ENCODE data around the gene NRL. TPM values are rescaled to one million over a fixed set of nuclear protein-coding genes. Genes with fewer than 3 reads are reported as not detected.

Gene NRL
- total RNA-seq, 3 donors from 2014 or later (not counting 1 experiment from before 2014, with no cell fraction given), result 0.78 to 3.3 (median 2.8) TPM

- Mint-ChIP-seq H3K4me3 (no peak overlapping the region), H3K4me1 (no peaks in the 10 kb centered on the region), H3K27ac (peak overlapping the region; percentile 33 to 38), H3K9me3 (no peaks in the 10 kb centered on the region), H3K27me3 (ENCODE audit: low read depth in 2 of 2) (no peaks in the 10 kb centered on the region), H3K36me3 (peaks cover 5% of the 10 kb centered on the region)
- no peak overlapping the region for H3K4me3 ChIP-seq (ENCODE audit: low read length)
- ATAC-seq (peak in 1 of 3 donors; percentile 35), DNase-seq (no peak)
- H3K27ac ChIP-seq (ENCODE audit: low read length), result no peak overlapping the region
- 86% methylated on average over 9 of the region's 9 CpGs for WGBS (ENCODE audit: insufficient coverage)
- H3K9me3 ChIP-seq (ENCODE audit: control insufficient read depth, insufficient read depth, low read length), result no peaks in the 10 kb centered on the region
- no peaks in the 10 kb centered on the region for H3K27me3 ChIP-seq (ENCODE audit: control insufficient read depth, insufficient read depth, low read length)
- TF ChIP-seq, protein P1, sequence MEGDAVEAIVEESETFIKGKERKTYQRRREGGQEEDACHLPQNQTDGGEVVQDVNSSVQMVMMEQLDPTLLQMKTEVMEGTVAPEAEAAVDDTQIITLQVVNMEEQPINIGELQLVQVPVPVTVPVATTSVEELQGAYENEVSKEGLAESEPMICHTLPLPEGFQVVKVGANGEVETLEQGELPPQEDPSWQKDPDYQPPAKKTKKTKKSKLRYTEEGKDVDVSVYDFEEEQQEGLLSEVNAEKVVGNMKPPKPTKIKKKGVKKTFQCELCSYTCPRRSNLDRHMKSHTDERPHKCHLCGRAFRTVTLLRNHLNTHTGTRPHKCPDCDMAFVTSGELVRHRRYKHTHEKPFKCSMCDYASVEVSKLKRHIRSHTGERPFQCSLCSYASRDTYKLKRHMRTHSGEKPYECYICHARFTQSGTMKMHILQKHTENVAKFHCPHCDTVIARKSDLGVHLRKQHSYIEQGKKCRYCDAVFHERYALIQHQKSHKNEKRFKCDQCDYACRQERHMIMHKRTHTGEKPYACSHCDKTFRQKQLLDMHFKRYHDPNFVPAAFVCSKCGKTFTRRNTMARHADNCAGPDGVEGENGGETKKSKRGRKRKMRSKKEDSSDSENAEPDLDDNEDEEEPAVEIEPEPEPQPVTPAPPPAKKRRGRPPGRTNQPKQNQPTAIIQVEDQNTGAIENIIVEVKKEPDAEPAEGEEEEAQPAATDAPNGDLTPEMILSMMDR (IDR thresholded peaks at IDR 0.05), result no peak
- H3K4me1 ChIP-seq (ENCODE audit: control insufficient read depth, insufficient read depth, low read length), result no peaks in the 10 kb centered on the region
- H3K36me3 ChIP-seq (ENCODE audit: control insufficient read depth, insufficient read depth, low read length), result peaks cover 38% of the 10 kb centered on the region
- intact Hi-C loops (cut with micrococcal nuclease), result no loop called here
Measured at GRCh38 chr14:24123424-24124417, 9.0 kb upstream of the NRL start.

DNA sequence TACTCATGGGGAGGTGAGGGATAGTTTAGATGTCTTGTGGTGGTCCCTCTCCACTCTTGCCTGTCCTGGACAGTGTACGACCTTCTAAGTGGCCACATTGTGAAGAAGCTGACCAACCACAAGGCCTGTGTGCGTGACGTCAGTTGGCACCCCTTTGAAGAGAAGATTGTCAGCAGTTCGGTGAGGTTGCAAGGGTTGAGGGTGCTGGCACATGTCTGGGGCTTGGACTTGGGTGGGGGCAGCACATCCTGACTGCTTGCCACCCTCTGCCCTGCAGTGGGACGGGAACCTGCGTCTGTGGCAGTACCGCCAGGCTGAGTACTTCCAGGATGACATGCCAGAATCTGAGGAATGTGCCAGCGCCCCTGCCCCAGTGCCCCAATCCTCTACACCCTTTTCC, 8.1 kb upstream of the NRL start:
- H3K27ac Mint-ChIP-seq, result no peak overlapping the region
- DNase-seq (no peak), ATAC-seq (no peak)
- no peak overlapping the region for H3K4me3 Mint-ChIP-seq
- 92% methylated on average over 8 of the region's 8 CpGs for WGBS (ENCODE audit: insufficient coverage)
- H3K9me3 Mint-ChIP-seq, result no peaks in the 10 kb centered on the region
- H3K27me3 Mint-ChIP-seq (ENCODE audit: low read depth in 2 of 2), result no peaks in the 10 kb centered on the region
- intact Hi-C loops (cut with micrococcal nuclease), result no loop called here
- H3K4me3 ChIP-seq (ENCODE audit: low read length), result no peak overlapping the region
- H3K27ac ChIP-seq (ENCODE audit: low read length), result no peak overlapping the region
- no peaks in the 10 kb centered on the region for H3K4me1 ChIP-seq (ENCODE audit: control insufficient read depth, insufficient read depth, low read length)
- H3K36me3 Mint-ChIP-seq, result peaks cover 6% of the 10 kb centered on the region
- peaks cover 46% of the 10 kb centered on the region for H3K36me3 ChIP-seq (ENCODE audit: control insufficient read depth, insufficient read depth, low read length)
- no peaks in the 10 kb centered on the region for H3K9me3 ChIP-seq (ENCODE audit: control insufficient read depth, insufficient read depth, low read length)
- no peaks in the 10 kb centered on the region for H3K27me3 ChIP-seq (ENCODE audit: control insufficient read depth, insufficient read depth, low read length)
- TF ChIP-seq, protein P1 (IDR thresholded peaks at IDR 0.05), result no peak
- H3K4me1 Mint-ChIP-seq, result no peaks in the 10 kb centered on the region

- Mint-ChIP-seq H3K4me3 (no peak overlapping the region), H3K36me3 (peaks cover 6% of the 10 kb centered on the region), H3K27me3 (ENCODE audit: low read depth in 2 of 2) (no peaks in the 10 kb centered on the region), H3K9me3 (no peaks in the 10 kb centered on the region), H3K27ac (no peak overlapping the region), H3K4me1 (no peaks in the 10 kb centered on the region)
- no peaks in the 10 kb centered on the region for H3K27me3 ChIP-seq (ENCODE audit: control insufficient read depth, insufficient read depth, low read length)
- DNase-seq (no peak), ATAC-seq (no peak)
- H3K36me3 ChIP-seq (ENCODE audit: control insufficient read depth, insufficient read depth, low read length), result peaks cover 51% of the 10 kb centered on the region
- H3K27ac ChIP-seq (ENCODE audit: low read length), result no peak overlapping the region
- 77% methylated on average over 4 of the region's 4 CpGs for WGBS (ENCODE audit: insufficient coverage)
- H3K9me3 ChIP-seq (ENCODE audit: control insufficient read depth, insufficient read depth, low read length), result no peaks in the 10 kb centered on the region
- TF ChIP-seq, protein P1 (IDR thresholded peaks at IDR 0.05), result no peak
- H3K4me1 ChIP-seq (ENCODE audit: control insufficient read depth, insufficient read depth, low read length), result no peaks in the 10 kb centered on the region
- intact Hi-C loops (cut with micrococcal nuclease), result no loop called here
- H3K4me3 ChIP-seq (ENCODE audit: low read length), result no peak overlapping the region
Measured at GRCh38 chr14:24122416-24122815, 7.7 kb upstream of the NRL start.

All from natural killer cell (primary cell).